HepG2 (cell line): ENCODE data around the gene PSPH. TPM values are rescaled to one million over a fixed set of nuclear protein-coding genes. Genes with fewer than 3 reads are reported as not detected.
A peak's percentile ranks its signal among the peaks of the same experiment; 100 is the strongest.

Experiments used
- ATAC-seq: fragments of 200-7000 bp; cut with Tn5 transposase; 3 replicates; pipeline ENCODE4 v1.9.1; 2020; ENCODE audit warnings: mild to moderate bottlenecking, moderate library complexity
- BruUV-seq: library from RNA; stranded (reverse); fragments of 400-500 nt; replicated peaks from 2 replicates; lab custom pipeline; 2021; lab: Mats Ljungman, UMichigan
- CTCF ChIA-PET: fragments of 300-600 bp; formaldehyde crosslinking; extraction: SDS; loops from one replicate; lab custom pipeline; 2021; ENCODE audit warnings: low total read pairs, inconsistent platforms, low intra/inter-chr PET ratio; lab: Yijun Ruan, JAX
- POLR2A ChIA-PET: fragments of 350-600 bp; sonication (Branson Sonifier 250); formaldehyde crosslinking; loops from one replicate; lab custom pipeline; 2020; ENCODE audit warnings: antibody characterized with exemption, inconsistent platforms; lab: Yijun Ruan, JAX
- DNase-seq: peaks from one replicate; pipeline ENCODE4 v3.0.0-alpha.2; 2015; ENCODE audit warnings: low spot score
- FAIRE-seq: peaks from 3 replicates; lab custom pipeline; 2011; peaks lifted over from hg19 to GRCh38; lab: Jason Lieb, UNC
- H2AFZ ChIP-seq: one replicate; pipeline ENCODE4 v1.6.1; 2011; ENCODE audit warnings: low read length, inconsistent platforms
- H3K27ac ChIP-seq: fragments of 300-600 bp; 3 replicates; pipeline ENCODE4 v1.8.0; 2011; ENCODE audit warnings: mixed run types, mild to moderate bottlenecking, mixed read lengths, low read length, inconsistent platforms; ENCODE audit not compliant: insufficient read depth; ENCODE audit errors: extremely low read length
- H3K27me3 ChIP-seq, 2 experiments: fragments of 200-600 bp in 1 of 2; 2 replicates in 1 of 2; 3 replicates in 1 of 2; pipeline versions ENCODE4 v1.6.0 to v1.8.0; 2011; ENCODE audit warnings: low read length in 2 of 2, mild to moderate bottlenecking in 2 of 2, moderate library complexity in 2 of 2, inconsistent platforms in 1 of 2; ENCODE audit not compliant: insufficient read depth in 2 of 2, control insufficient read depth in 1 of 2
- H3K36me3 ChIP-seq, 2 experiments: fragments of 200-600 bp in 1 of 2; replicated peaks in 1 of 2; 2 replicates in 1 of 2; 3 replicates in 1 of 2; pipeline versions ENCODE4 v1.5.1 to v1.8.0; 2011; ENCODE audit warnings: low read length in 2 of 2, inconsistent platforms in 1 of 2; ENCODE audit not compliant: insufficient read depth in 2 of 2, control insufficient read depth in 1 of 2
- H3K4me1 ChIP-seq: 2 replicates; pipeline ENCODE4 v1.5.1; 2012; ENCODE audit warnings: low read length, inconsistent platforms; ENCODE audit not compliant: insufficient read depth
- H3K4me2 ChIP-seq: 2 replicates; pipeline ENCODE4 v1.6.0; 2011; ENCODE audit warnings: low read depth, low read length, inconsistent platforms
- H3K4me3 ChIP-seq, 3 experiments: fragments of 200-600 bp in 1 of 3; sonication (generic), shearing (Covaris generic) in 1 of 3; replicated peaks in 1 of 3; 2 replicates each; pipeline ENCODE4 v1.5.1; 2011 to 2016; ENCODE audit warnings: low read length in 3 of 3, inconsistent platforms in 2 of 3, low read depth in 2 of 3, mild to moderate bottlenecking in 2 of 3, control low read depth in 1 of 3, mixed read lengths in 1 of 3; ENCODE audit not compliant: insufficient read depth in 1 of 3
- H3K79me2 ChIP-seq: one replicate; pipeline ENCODE4 v1.6.1; 2011; ENCODE audit warnings: low read length, inconsistent platforms; ENCODE audit not compliant: insufficient read depth
- H3K9ac ChIP-seq: 2 replicates; pipeline ENCODE4 v1.6.0; 2011; ENCODE audit warnings: mild to moderate bottlenecking, low read depth, low read length, inconsistent platforms; ENCODE audit not compliant: insufficient read depth
- H3K9me3 ChIP-seq: 2 replicates; pipeline ENCODE4 v1.5.1; 2012; ENCODE audit warnings: mild to moderate bottlenecking, low read length
- H4K20me1 ChIP-seq: 2 replicates; pipeline ENCODE4 v1.6.0; 2011; ENCODE audit warnings: inconsistent platforms, mild to moderate bottlenecking, low read length, moderate library complexity; ENCODE audit not compliant: insufficient read depth
- PRMT3 ChIP-seq: sonication (generic); formaldehyde crosslinking; IDR thresholded peaks from 2 replicates; pipeline ENCODE4 v1.8.1; 2022; ENCODE audit warnings: low read depth, mild to moderate bottlenecking, moderate library complexity, missing genetic modification reagents, borderline replicate concordance
- TBX3 ChIP-seq: fragments of 450-650 bp; IDR thresholded peaks from 2 replicates; pipeline ENCODE4 v1.6.1; 2017; ENCODE audit warnings: antibody characterized with exemption, mild to moderate bottlenecking, inconsistent platforms, borderline replicate concordance
- ZBTB33 ChIP-seq: sonication (generic); formaldehyde crosslinking; IDR thresholded peaks from 2 replicates; pipeline ENCODE4 v1.4.0; 2020; ENCODE audit warnings: missing genetic modification reagents
- ZFP36L2 ChIP-seq: sonication (generic); formaldehyde crosslinking; IDR thresholded peaks from 2 replicates; pipeline ENCODE4 v1.4.0; 2020; ENCODE audit warnings: missing genetic modification reagents
- ZNF558 ChIP-seq: sonication (generic); formaldehyde crosslinking; IDR thresholded peaks from 2 replicates; pipeline ENCODE4 v1.9.0; 2022; ENCODE audit warnings: mild to moderate bottlenecking, missing genetic modification reagents, borderline replicate concordance
- ZNF672 ChIP-seq: sonication (generic); formaldehyde crosslinking; IDR thresholded peaks from 2 replicates; pipeline ENCODE4 v1.8.1; 2022; ENCODE audit warnings: missing genetic modification reagents
- ZNF883 ChIP-seq: sonication (generic); formaldehyde crosslinking; IDR thresholded peaks from 2 replicates; pipeline ENCODE4 v1.5.1; 2020; ENCODE audit warnings: mild to moderate bottlenecking, missing genetic modification reagents; ENCODE audit errors: not compliant biosample characterization
- WGBS: methylation state at CpG from one replicate; pipeline ENCODE4 v1.1.6; 2017; ENCODE audit warnings: low lambda C conversion rate; 5-methylcytosine and 5-hydroxymethylcytosine counted together
- in situ Hi-C: cut with HindIII; loops from 2 replicates; pipeline ENCODE4 v1.10.0; 2017; ENCODE audit warnings: low pct_unique_long_range_greater_than_20kb; ENCODE audit not compliant: extremely low pct_ligation_motif_present
- intact Hi-C: fragments of 100-400 bp; cut with micrococcal nuclease; formaldehyde crosslinking; loops from one replicate; pipeline ENCODE4 v1.10.0; 2022; ENCODE audit not compliant: unreplicated experiment
- polyA plus RNA-seq, 8 experiments: library from polyadenylated mRNA; depleted of rRNA in 3 of 8; stranded (reverse) in 7 of 8; unstranded in 1 of 8; fragments of >200 nt; fragmentation: Illumina TruSeq in 4 of 8; extraction: Trizol in 4 of 8; gene quantifications; 2 replicates each; pipeline versions ENCODE4 v1.2.1 to v1.2.3, GENCODE V29; 2011 to 2016; ENCODE audit warnings: low read depth in 4 of 8, missing spikeins in 1 of 8, mixed read lengths in 1 of 8; ENCODE audit not compliant: insufficient read depth in 1 of 8
- total RNA-seq, 5 experiments: library from RNA; depleted of rRNA; stranded (reverse); fragments of >200 nt; fragmentation: Illumina TruSeq; extraction: Trizol; gene quantifications; 2 replicates each; pipeline ENCODE4 v1.2.3, GENCODE V29; 2016; ENCODE audit warnings: low read depth in 1 of 5

PSPH gene
- total and polyA plus RNA-seq, 2 of the 13 experiments (the other 11 are each of a cell fraction or from before 2014, with no cell fraction given), result 85.5 to 124 TPM

DNA sequence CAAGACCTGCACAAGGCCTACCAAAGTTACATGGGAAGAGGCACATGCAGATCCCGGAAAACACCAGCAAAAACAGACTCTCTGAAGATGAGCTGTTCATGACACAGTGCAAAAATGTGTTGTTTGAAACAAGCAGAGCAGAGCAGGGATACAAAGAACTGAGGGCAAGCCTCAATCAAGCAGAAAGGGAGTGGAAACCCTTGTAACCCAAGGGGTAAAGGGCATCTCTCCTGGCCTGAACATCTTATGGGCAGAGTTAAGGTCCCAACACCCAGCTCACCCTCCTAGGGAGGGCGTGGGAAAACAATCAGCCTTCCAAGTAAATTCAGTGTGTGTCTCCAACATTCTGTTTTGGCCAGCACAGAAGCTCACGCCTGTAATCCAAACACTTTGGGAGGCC is 10.5 kb downstream of the PSPH start:
- no peak overlapping the region for H2AFZ ChIP-seq
- H3K4me3 ChIP-seq, result no peak overlapping the region
- DNase-seq, result no peak
- H3K9me3 ChIP-seq, result no peaks in the 10 kb centered on the region
- H3K27me3 ChIP-seq, result no peaks in the 10 kb centered on the region
- H3K36me3 ChIP-seq, result peaks cover 0 to 2% of the 10 kb centered on the region in 2 experiments; a peak in 3 of 5 replicates
- H4K20me1 ChIP-seq, result no peaks in the 10 kb centered on the region
- no peak for FAIRE-seq
- no TSS peak for BruUV-seq
- H3K27ac ChIP-seq, result peak overlapping the region; percentile 38
- no peak overlapping the region for H3K4me2 ChIP-seq
- POLR2A ChIA-PET, result interaction anchor here (0.6 to 1.3 kb wide), 3 partner anchors 11 to 31 kb away, joined by 3 to 9 read pairs (median 4); partner anchors contain the start of genes CCT6A and PSPH
- CTCF ChIA-PET, result no interaction called here
- TF ChIP-seq TBX3, result no peak
- no peak for TF ChIP-seq ZNF558 (CRISPR knock-in tag)
- no peak for TF ChIP-seq ZNF672
- TF ChIP-seq ZFP36L2 (CRISPR knock-in tag), result no peak
- TF ChIP-seq ZBTB33 (CRISPR knock-in tag), result no peak
- no peak for TF ChIP-seq PRMT3 (CRISPR knock-in tag)
- no peak for TF ChIP-seq ZNF883
- WGBS, result 93% methylated on average over 3 of the region's 3 CpGs
- H3K9ac ChIP-seq, result no peak overlapping the region
- ATAC-seq, result no peak
- no peaks in the 10 kb centered on the region for H3K79me2 ChIP-seq
- intact Hi-C loops, result no loop called here
- peaks cover 12% of the 10 kb centered on the region for H3K4me1 ChIP-seq
- in situ Hi-C loops, result no loop called here
